ENCODE measurements around the gene CEBPA. TPM values are rescaled to one million over a fixed set of nuclear protein-coding genes. Genes with fewer than 3 reads are reported as not detected.
A peak's percentile ranks its signal among the peaks of the same experiment; 100 is the strongest.

Gene CEBPA
- total and polyA plus RNA-seq, 8 donors = 9.9 to 167 (median 18.8) TPM

DNA sequence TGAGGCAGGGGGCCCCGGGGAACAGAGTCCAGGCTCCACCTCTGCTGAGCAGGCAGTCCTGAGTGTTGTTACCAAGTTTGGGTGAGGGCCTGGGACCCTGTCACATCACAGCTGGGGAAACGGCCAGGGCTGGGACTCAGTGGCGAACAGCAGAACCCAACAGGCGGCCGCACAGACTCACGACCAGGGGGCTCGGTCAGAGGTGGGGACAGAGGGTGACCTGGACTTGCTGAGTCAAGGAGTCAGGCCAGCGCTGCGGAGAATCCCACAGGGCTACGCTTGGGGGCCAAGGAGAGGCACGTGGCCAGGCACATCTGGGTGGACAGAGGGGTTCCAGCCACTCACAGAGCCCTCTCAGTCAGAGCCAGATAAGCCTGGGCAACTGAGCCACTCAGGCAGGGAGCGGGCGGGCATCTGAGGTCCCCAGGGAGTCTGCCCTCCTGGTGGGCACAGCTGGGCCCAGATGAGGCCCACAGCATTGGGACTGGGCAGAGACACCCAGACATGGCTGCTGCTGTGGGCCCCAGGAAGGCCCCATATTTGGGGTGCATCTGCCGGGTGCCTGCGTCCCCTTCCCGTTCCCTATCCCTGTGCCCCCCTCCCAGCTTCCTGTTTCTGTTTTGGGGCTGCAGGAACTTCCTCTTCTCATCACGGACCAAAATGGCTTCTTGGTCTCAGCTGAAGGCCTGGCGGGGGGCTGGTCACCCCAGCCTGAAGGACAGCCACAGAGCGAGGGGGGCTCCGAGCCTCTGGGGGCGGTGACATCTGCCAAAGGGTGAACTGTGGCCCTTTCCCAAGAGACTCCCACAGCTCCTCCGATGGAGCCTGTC lies 34.0 kb downstream of the CEBPA start:
- Histone ChIP-seq H3K9me3 (no peaks in the 10 kb centered on the region), H3K36me3 (no peaks in the 10 kb centered on the region), H3K4me1 (peaks cover under 1 to 6% (median 4%) of the 10 kb centered on the region in 4 donors), H3K4me3 (no peak overlapping the region), H3K27me3 (peaks cover 0 to 6% (median 0%) of the 10 kb centered on the region in 3 donors), H3K27ac (peak overlapping the region in 1 of 5 donors; percentile 27)
- intact Hi-C loops (cut with DNase I; ENCODE audit: low total_unique reads) = no loop called here
- TF ChIP-seq POLR2A (IDR thresholded peaks at IDR 0.05) (no peak), POLR2AphosphoS5 (IDR thresholded peaks at IDR 0.05) (no peak), EP300 (IDR thresholded peaks at IDR 0.05) (no peak)
- TF ChIP-seq, protein P1, sequence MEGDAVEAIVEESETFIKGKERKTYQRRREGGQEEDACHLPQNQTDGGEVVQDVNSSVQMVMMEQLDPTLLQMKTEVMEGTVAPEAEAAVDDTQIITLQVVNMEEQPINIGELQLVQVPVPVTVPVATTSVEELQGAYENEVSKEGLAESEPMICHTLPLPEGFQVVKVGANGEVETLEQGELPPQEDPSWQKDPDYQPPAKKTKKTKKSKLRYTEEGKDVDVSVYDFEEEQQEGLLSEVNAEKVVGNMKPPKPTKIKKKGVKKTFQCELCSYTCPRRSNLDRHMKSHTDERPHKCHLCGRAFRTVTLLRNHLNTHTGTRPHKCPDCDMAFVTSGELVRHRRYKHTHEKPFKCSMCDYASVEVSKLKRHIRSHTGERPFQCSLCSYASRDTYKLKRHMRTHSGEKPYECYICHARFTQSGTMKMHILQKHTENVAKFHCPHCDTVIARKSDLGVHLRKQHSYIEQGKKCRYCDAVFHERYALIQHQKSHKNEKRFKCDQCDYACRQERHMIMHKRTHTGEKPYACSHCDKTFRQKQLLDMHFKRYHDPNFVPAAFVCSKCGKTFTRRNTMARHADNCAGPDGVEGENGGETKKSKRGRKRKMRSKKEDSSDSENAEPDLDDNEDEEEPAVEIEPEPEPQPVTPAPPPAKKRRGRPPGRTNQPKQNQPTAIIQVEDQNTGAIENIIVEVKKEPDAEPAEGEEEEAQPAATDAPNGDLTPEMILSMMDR (IDR thresholded peaks at IDR 0.05) = no peak
- 77 to 90% (median 82%) methylated on average over 11 to 22 of the region's 22 CpGs for WGBS, 5 donors
- DNase-seq = no peak

DNA sequence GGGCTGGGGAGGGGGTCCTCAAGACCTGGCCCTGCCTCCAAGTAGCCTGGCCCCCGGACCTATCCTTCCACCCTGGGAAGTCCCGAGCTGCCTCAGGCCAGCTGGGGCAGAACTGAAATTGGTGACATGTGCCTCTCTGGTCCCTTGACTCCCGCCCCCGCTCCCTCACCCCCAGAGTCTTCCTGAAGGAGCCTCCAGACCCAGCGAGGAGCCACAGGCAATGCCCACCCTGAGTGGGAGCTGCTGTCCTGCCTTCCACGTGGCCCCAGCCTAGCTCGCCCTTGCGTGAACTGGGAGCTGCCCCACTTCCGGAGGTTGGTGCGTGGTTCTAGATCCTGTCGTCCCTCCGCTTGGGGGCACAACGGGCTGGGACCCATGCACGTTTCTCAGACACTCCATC lies 34.6 kb downstream of the CEBPA start:
- DNase-seq = no peak
- Histone ChIP-seq H3K4me3 (no peak overlapping the region), H3K27ac (no peak overlapping the region), H3K9me3 (no peaks in the 10 kb centered on the region), H3K36me3 (no peaks in the 10 kb centered on the region), H3K27me3 (peaks cover 0 to 6% (median 0%) of the 10 kb centered on the region in 3 donors), H3K4me1 (peaks cover 0 to 4% (median 0%) of the 10 kb centered on the region in 4 donors)
- intact Hi-C loops (cut with DNase I; ENCODE audit: low total_unique reads) = no loop called here
- 67 to 83% (median 80%) methylated on average over 10 to 14 of the region's 14 CpGs for WGBS, 5 donors
- TF ChIP-seq, protein P1 (IDR thresholded peaks at IDR 0.05) = no peak
- TF ChIP-seq POLR2A (IDR thresholded peaks at IDR 0.05) (no peak), POLR2AphosphoS5 (IDR thresholded peaks at IDR 0.05) (no peak), EP300 (IDR thresholded peaks at IDR 0.05) (no peak)

DNA sequence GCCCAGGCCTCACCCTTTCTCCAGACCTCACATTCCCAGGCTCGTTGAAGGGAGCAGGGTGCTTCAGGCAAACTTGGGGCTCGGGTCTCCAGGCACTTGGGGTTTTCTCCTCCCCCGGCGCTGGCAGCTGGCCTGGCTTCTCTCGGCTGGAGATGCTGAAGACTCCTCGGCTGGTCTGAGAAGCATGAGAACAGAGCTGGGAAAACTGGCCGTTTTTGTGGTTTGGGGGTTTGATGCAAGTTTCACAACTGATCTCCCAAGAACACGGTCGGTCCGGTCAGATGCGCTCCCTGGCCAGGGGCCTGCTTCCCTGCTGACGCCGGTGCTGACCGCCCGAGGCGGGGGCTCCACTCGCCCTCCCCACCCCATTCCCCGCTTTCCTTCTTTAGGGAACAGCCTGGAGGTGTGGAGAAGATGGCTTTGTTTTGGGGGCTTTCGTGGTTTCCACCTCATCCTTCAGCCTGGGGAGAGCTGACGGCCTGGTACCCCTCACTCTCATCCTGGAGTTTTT lies 35.3 kb downstream of the CEBPA start:
- intact Hi-C loops (cut with DNase I; ENCODE audit: low total_unique reads) = no loop called here
- Histone ChIP-seq H3K4me1 (peaks cover 0 to 4% (median 0%) of the 10 kb centered on the region in 4 donors), H3K9me3 (no peaks in the 10 kb centered on the region), H3K27me3 (peaks cover 0 to 6% (median 0%) of the 10 kb centered on the region in 3 donors), H3K4me3 (no peak overlapping the region), H3K27ac (no peak overlapping the region), H3K36me3 (no peaks in the 10 kb centered on the region)
- WGBS, 5 donors = 69 to 89% (median 78%) methylated on average over 13 to 20 of the region's 20 CpGs
- TF ChIP-seq, protein P1 (IDR thresholded peaks at IDR 0.05) = no peak
- TF ChIP-seq POLR2A (IDR thresholded peaks at IDR 0.05) (no peak), EP300 (IDR thresholded peaks at IDR 0.05) (no peak), POLR2AphosphoS5 (IDR thresholded peaks at IDR 0.05) (no peak)
- DNase-seq = no peak

DNA sequence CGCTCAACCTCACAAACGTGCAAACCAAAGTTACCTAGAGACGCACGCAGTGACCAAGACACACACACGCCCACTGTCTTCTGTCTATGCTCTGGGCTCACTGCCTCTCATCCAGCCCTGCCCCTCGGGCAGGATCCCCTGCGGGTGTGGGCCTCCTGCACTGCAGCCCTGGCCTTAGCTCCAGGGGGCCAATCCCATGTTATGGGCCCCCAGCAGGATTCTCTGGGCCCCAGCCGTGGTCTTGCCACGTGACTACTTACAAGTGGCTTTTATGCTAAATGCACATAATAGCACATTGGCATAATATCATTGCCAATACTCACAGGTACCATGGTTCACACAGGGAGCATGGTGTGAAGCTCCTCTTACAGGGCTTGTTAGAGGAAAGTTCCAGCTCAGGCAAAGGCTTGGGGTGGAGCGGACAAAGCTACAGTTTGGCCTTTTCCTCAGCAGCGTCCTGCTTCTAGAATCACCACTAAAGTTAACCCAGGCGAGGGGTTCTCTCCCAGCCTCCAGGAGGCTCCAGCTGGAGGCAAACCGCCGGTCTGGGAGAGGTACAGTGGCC lies 37.4 kb downstream of the CEBPA start:
- DNase-seq = no peak
- intact Hi-C loops (cut with DNase I; ENCODE audit: low total_unique reads) = no loop called here
- no peak for TF ChIP-seq EP300 (IDR thresholded peaks at IDR 0.05)
- TF ChIP-seq, protein P1 (IDR thresholded peaks at IDR 0.05) = no peak
- no peak for TF ChIP-seq POLR2A (IDR thresholded peaks at IDR 0.05)
- TF ChIP-seq POLR2AphosphoS5 (IDR thresholded peaks at IDR 0.05) = no peak
- Histone ChIP-seq H3K4me3 (no peak overlapping the region), H3K36me3 (no peaks in the 10 kb centered on the region), H3K27me3 (peaks cover 0 to 6% (median 0%) of the 10 kb centered on the region in 3 donors), H3K27ac (no peak overlapping the region), H3K9me3 (no peaks in the 10 kb centered on the region), H3K4me1 (peaks cover 0 to 16% (median 0%) of the 10 kb centered on the region in 4 donors)
- WGBS, 5 donors = 86 to 90% (median 89%) methylated on average over 8 to 14 of the region's 14 CpGs

Data from stomach (tissue), 9 donors.